HepG2 (cell line): ENCODE measurements around the gene MOB4. TPM values are rescaled to one million over a fixed set of nuclear protein-coding genes. Genes with fewer than 3 reads are reported as not detected.

ENCODE experiments used
- CCDC6 ChIP-seq: sonication (generic); formaldehyde crosslinking; IDR thresholded peaks from 2 replicates; pipeline ENCODE4 v1.8.1; 2022; ENCODE audit warnings: mild to moderate bottlenecking, missing genetic modification reagents, moderate library complexity
- DDIT3 ChIP-seq: sonication (generic); formaldehyde crosslinking; IDR thresholded peaks from 2 replicates; pipeline ENCODE4 v1.4.0; 2020; ENCODE audit warnings: mild to moderate bottlenecking, missing genetic modification reagents
- GABPB1 ChIP-seq: IDR thresholded peaks from 2 replicates; pipeline ENCODE4 v1.6.1; 2016; ENCODE audit warnings: mild to moderate bottlenecking, missing genetic modification reagents, moderate library complexity, missing compliant biosample characterization
- KLF12 ChIP-seq: sonication (generic); formaldehyde crosslinking; IDR thresholded peaks from 2 replicates; pipeline ENCODE4 v1.4.0; 2020; ENCODE audit warnings: missing genetic modification reagents, borderline replicate concordance
- MAZ ChIP-seq, 2 experiments: sonication (generic) in 1 of 2; formaldehyde crosslinking in 1 of 2; IDR thresholded peaks; 2 replicates each; pipeline versions ENCODE4 v1.5.0 to v1.6.1; 2012 to 2020; ENCODE audit warnings: low read depth in 2 of 2, mild to moderate bottlenecking in 2 of 2, borderline replicate concordance in 1 of 2, improper control_type of control experiment in 1 of 2, low read length in 1 of 2, missing genetic modification reagents in 1 of 2, moderate library complexity in 1 of 2
- MYPOP ChIP-seq: sonication (generic); formaldehyde crosslinking; IDR thresholded peaks from 2 replicates; pipeline ENCODE4 v1.8.1; 2023; ENCODE audit warnings: mild to moderate bottlenecking, moderate library complexity, missing genetic modification reagents
- NKX3-1 ChIP-seq: sonication (generic); formaldehyde crosslinking; IDR thresholded peaks from 2 replicates; pipeline ENCODE4 v1.5.0; 2020; ENCODE audit warnings: missing genetic modification reagents
- NR1H2 ChIP-seq: sonication (generic); formaldehyde crosslinking; IDR thresholded peaks from 2 replicates; pipeline ENCODE4 v1.8.1; 2022; ENCODE audit warnings: low read depth, missing genetic modification reagents, borderline replicate concordance
- PRDM10 ChIP-seq: sonication (generic); formaldehyde crosslinking; IDR thresholded peaks from 2 replicates; pipeline ENCODE4 v1.4.0; 2020; ENCODE audit warnings: low read depth, missing genetic modification reagents
- SATB2 ChIP-seq: sonication (generic); formaldehyde crosslinking; IDR thresholded peaks from 2 replicates; pipeline ENCODE4 v1.5.0; 2020; ENCODE audit warnings: missing genetic modification reagents
- SMARCC2 ChIP-seq: fragments of 450-650 bp; IDR thresholded peaks from 2 replicates; pipeline ENCODE4 v1.6.1; 2017; ENCODE audit warnings: antibody characterized with exemption, mild to moderate bottlenecking
- SP1 ChIP-seq, 2 experiments: fragments of 450-650 bp in 1 of 2; sonication (generic) in 1 of 2; formaldehyde crosslinking in 1 of 2; IDR thresholded peaks; 2 replicates each; pipeline versions ENCODE4 v1.4.0 to v1.6.1; 2016 to 2020; ENCODE audit warnings: missing genetic modification reagents in 1 of 2
- SRSF1 ChIP-seq: fragments of 200-400 bp; formaldehyde crosslinking; optimal IDR thresholded peaks from 2 replicates; pipeline ENCODE3; 2017; ENCODE audit warnings: mild to moderate bottlenecking, low read depth, low read length, moderate library complexity
- STAT6 ChIP-seq: sonication (generic); formaldehyde crosslinking; IDR thresholded peaks from 2 replicates; pipeline ENCODE4 v1.4.0; 2020; ENCODE audit warnings: missing genetic modification reagents, mild to moderate bottlenecking, borderline replicate concordance
- YEATS4 ChIP-seq: sonication (generic); formaldehyde crosslinking; IDR thresholded peaks from 2 replicates; pipeline ENCODE4 v1.4.0; 2020; ENCODE audit warnings: missing genetic modification reagents, borderline replicate concordance
- ZNF343 ChIP-seq: sonication (generic); formaldehyde crosslinking; IDR thresholded peaks from 2 replicates; pipeline ENCODE4 v1.4.0; 2020; ENCODE audit warnings: mild to moderate bottlenecking, missing genetic modification reagents
- ZNF441 ChIP-seq: sonication (generic); formaldehyde crosslinking; IDR thresholded peaks from 2 replicates; pipeline ENCODE4 v1.7.0; 2021; ENCODE audit warnings: missing genetic modification reagents, borderline replicate concordance
- ZNF484 ChIP-seq: sonication (generic); formaldehyde crosslinking; IDR thresholded peaks from 2 replicates; pipeline ENCODE4 v1.5.1; 2020; ENCODE audit warnings: mild to moderate bottlenecking, low read depth, missing genetic modification reagents, borderline replicate concordance
- ZNF557 ChIP-seq: sonication (generic); formaldehyde crosslinking; IDR thresholded peaks from 2 replicates; pipeline ENCODE4 v1.4.0; 2020; ENCODE audit warnings: missing genetic modification reagents
- ZNF563 ChIP-seq: sonication (generic); formaldehyde crosslinking; IDR thresholded peaks from 2 replicates; pipeline ENCODE4 v1.8.0; 2022; ENCODE audit warnings: mild to moderate bottlenecking, moderate library complexity, missing genetic modification reagents
- ZNF619 ChIP-seq: sonication (generic); formaldehyde crosslinking; IDR thresholded peaks from 2 replicates; pipeline ENCODE4 v1.4.0; 2020; ENCODE audit warnings: mild to moderate bottlenecking, missing genetic modification reagents
- polyA plus RNA-seq, 8 experiments: library from polyadenylated mRNA; depleted of rRNA in 3 of 8; stranded (reverse) in 7 of 8; unstranded in 1 of 8; fragments of >200 nt; fragmentation: Illumina TruSeq in 4 of 8; extraction: Trizol in 4 of 8; gene quantifications; 2 replicates each; pipeline versions ENCODE4 v1.2.1 to v1.2.3, GENCODE V29; 2011 to 2016; ENCODE audit warnings: low read depth in 4 of 8, missing spikeins in 1 of 8, mixed read lengths in 1 of 8; ENCODE audit not compliant: insufficient read depth in 1 of 8
- total RNA-seq, 5 experiments: library from RNA; depleted of rRNA; stranded (reverse); fragments of >200 nt; fragmentation: Illumina TruSeq; extraction: Trizol; gene quantifications; 2 replicates each; pipeline ENCODE4 v1.2.3, GENCODE V29; 2016; ENCODE audit warnings: low read depth in 1 of 5

The MOB4 gene
- total and polyA plus RNA-seq, 2 of the 13 experiments (the other 11 are each of a cell fraction or from before 2014, with no cell fraction given): 35.7 to 38.6 TPM

- TF ChIP-seq PRDM10 (CRISPR knock-in tag) (peak; percentile 92), ZNF441 (CRISPR knock-in tag) (no peak; the same call in 1 of the 2 replicates), NKX3-1 (CRISPR knock-in tag) (peak; percentile 76), ZNF343 (CRISPR knock-in tag) (peak; percentile 99), ZNF563 (peak; percentile 95), ZNF557 (CRISPR knock-in tag) (no peak), MYPOP (CRISPR knock-in tag) (peak; percentile 96), CCDC6 (CRISPR knock-in tag) (peak; percentile 98), STAT6 (CRISPR knock-in tag) (peak; percentile 98), SP1 (IDR thresholded peaks at IDR 0.05) (peak; percentile 61; the same call in 1 of the 2 replicates), SP1 (CRISPR knock-in tag; IDR thresholded peaks at IDR 0.05) (peak; percentile 100), SATB2 (CRISPR knock-in tag) (no peak), ZNF619 (CRISPR knock-in tag) (peak; percentile 100), SMARCC2 (no peak), MAZ (IDR thresholded peaks at IDR 0.05; ENCODE audit: borderline replicate concordance, low read depth, low read length) (peak; percentile 79), MAZ (CRISPR knock-in tag; IDR thresholded peaks at IDR 0.05; ENCODE audit: low read depth) (peak; percentile 99), ZNF484 (no peak), SRSF1 (peak; percentile 100), DDIT3 (CRISPR knock-in tag) (0 out of 2 replicates have a peak, but pooled peaks have one; percentile 41), GABPB1 (CRISPR knock-in tag) (peak; percentile 96), YEATS4 (CRISPR knock-in tag) (peak; percentile 99; the same call in 1 of the 2 replicates), NR1H2 (CRISPR knock-in tag) (no peak; the same call in 1 of the 2 replicates), KLF12 (CRISPR knock-in tag) (peak; percentile 58; the same call in 1 of the 2 replicates)
These were observed at the start of gene MOB4 (continued) for GRCh38 chr2:197515739-197516392.
